Stomach smooth muscle (tissue), 2 donors: ENCODE data around the gene SAMM50.

ENCODE experiments used
- H3K27ac ChIP-seq: one replicate; pipeline ENCODE4 v1.7.0; 2013; ENCODE audit warnings: mild to moderate bottlenecking, low read length, inconsistent platforms
- H3K27me3 ChIP-seq, 2 donors: one replicate each; pipeline ENCODE4 v1.7.0; 2013; ENCODE audit warnings: low read length in 2 of 2; ENCODE audit not compliant: insufficient read depth in 2 of 2, control insufficient read depth in 1 of 2
- H3K36me3 ChIP-seq, 2 donors: one replicate each; pipeline ENCODE4 v1.7.0; 2013; ENCODE audit warnings: low read length in 2 of 2; ENCODE audit not compliant: control insufficient read depth in 2 of 2, insufficient read depth in 2 of 2
- H3K4me1 ChIP-seq: one replicate; pipeline ENCODE4 v1.7.0; 2013; ENCODE audit warnings: low read length; ENCODE audit not compliant: control insufficient read depth, insufficient read depth
- H3K4me3 ChIP-seq, 2 donors: one replicate each; pipeline ENCODE4 v1.7.0; 2013; ENCODE audit warnings: low read length in 2 of 2
- H3K9ac ChIP-seq, 2 donors: one replicate each; pipeline ENCODE4 v1.7.0; 2013; ENCODE audit warnings: low read length in 2 of 2, mild to moderate bottlenecking in 1 of 2
- H3K9me3 ChIP-seq, 2 donors: one replicate each; pipeline ENCODE4 v1.7.0; 2013; ENCODE audit warnings: low read length in 2 of 2; ENCODE audit not compliant: control insufficient read depth in 2 of 2
- donor health status: healthy.
- donor health status: Pancreatic carcinoma.

The SAMM50 gene

DNA sequence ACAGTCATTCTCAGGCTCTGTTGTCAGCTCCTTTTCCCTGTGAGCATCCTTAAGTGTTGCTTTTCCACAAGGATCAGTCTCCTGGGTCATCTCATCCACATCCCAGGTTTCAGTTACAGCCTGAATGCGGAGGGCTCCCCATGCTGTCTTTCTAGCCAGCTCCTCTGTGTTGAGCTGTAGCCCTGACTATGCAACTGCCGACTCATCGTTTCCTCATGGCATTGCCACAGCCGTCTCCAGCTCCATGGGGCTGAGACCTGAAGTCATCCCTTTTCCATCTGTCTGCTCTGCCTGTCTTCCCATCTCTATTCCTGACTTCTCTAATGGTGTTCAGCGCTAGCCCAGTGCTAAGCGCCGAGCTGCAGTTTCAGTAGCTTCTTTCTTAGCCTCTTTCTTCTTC is 11.8 kb downstream of the SAMM50 start:
- H3K27me3 ChIP-seq: no peaks in the 10 kb centered on the region
- H3K4me1 ChIP-seq: no peaks in the 10 kb centered on the region
- H3K27ac ChIP-seq: no peak overlapping the region
- no peak overlapping the region for H3K4me3 ChIP-seq
- no peak overlapping the region for H3K9ac ChIP-seq
- no peaks in the 10 kb centered on the region for H3K9me3 ChIP-seq
- H3K36me3 ChIP-seq: peaks cover 49 to 56% of the 10 kb centered on the region in 2 donors

DNA sequence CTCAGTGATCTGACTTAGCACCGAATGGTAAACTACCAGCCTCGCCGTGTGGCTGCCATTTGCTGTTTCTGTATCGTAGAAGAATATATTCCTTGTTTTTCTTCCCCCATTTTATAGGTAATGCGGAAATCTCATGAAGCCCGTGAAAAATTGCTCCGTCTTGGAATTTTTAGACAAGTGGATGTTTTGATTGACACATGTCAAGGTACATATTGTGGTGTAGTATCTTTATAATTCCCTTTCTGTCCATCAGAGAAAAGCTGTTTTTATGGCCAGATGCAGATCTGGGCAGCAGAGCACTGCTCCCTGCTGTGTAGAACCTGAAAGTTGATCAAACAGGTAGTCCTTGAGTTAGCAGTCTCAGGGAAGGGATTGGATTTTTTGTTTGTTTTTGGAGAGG is 13.4 kb downstream of the SAMM50 start:
- H3K27ac ChIP-seq: no peak overlapping the region
- H3K4me3 ChIP-seq: no peak overlapping the region
- peaks cover 53 to 68% of the 10 kb centered on the region in 2 donors for H3K36me3 ChIP-seq
- no peaks in the 10 kb centered on the region for H3K9me3 ChIP-seq
- no peaks in the 10 kb centered on the region for H3K27me3 ChIP-seq
- H3K4me1 ChIP-seq: no peaks in the 10 kb centered on the region
- no peak overlapping the region for H3K9ac ChIP-seq

DNA sequence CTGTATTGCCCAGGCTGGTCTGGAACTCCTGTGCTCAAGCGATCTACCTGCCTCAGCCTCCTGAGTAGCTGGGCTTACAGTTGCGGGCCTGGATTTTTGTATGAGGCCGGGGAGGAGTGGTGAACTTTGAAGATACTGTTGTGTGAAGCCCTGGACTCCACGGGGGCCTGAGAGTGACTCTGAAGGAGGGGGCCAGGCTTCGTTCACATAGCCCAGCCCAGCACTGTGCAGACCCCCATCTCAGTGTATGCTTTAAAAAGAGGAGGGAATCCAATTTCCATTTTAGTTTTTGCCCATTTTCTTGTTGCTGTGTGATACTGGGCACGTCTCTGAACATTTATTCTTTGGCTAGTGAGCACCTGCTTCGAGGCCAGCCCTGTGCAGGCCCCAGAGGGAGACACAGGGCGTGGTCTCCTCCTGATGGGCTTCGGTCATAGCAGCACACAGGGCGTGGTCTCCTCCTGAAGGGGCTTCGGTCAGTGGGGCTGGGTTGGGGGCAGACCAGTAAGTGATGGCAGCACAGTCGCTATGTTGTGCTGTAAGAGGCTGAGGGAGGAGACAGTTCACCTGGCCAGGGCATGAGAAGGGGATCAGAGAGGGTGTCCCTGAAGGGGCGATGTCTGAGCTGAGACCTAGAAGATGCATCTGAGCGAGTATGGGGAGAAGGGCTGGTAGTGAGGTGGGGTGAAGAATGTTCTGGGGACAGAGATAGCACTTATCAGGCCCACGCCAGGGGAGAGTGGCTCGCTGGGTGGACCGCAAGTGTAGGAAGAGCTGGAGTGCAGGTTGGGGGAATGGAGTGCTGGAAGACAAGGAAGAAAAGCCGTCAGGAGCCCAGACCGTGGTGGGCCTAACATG is 14.0 kb downstream of the SAMM50 start:
- Histone ChIP-seq H3K9me3 (no peaks in the 10 kb centered on the region), H3K27me3 (no peaks in the 10 kb centered on the region), H3K36me3 (peaks cover 52 to 68% of the 10 kb centered on the region in 2 donors), H3K9ac (no peak overlapping the region), H3K27ac (no peak overlapping the region), H3K4me3 (no peak overlapping the region), H3K4me1 (no peaks in the 10 kb centered on the region)

DNA sequence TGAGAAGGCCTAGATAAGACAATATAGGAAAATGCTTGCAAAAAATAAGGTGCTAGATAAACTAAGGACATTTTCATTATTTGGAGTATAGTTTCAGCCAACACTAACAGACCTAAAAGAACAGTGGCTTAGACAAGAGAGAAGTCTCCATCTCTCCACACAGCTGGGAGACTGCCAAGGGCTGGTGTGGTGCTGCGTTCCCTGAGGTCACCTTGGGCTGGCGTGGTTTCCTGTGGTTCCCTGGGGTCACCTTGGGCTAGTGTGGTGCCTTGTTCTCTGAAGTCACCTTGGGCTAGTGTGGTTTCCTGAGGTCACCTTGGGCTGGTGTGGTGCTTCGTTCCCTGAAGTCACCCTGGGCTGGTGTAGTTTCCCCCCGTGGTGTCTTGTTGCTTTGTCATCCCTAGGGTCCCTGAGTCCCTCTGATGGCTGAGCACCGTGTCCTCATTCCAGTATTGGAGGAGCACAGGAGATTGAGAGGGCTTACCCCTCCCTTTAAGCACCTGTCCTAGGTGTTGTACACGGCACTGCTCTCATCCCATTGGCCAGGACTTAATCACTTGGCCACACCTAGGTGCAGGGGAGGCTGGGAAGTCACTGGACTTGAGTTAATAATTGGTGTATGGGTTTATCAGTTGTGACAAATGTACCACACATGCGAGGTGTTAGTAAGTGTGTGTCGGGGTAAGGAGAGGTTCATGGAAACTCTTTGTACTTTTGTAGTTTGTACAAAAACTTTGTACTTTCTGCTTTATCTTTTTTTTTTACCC is 14.9 kb downstream of the SAMM50 start:
- Histone ChIP-seq H3K27me3 (no peaks in the 10 kb centered on the region), H3K4me1 (no peaks in the 10 kb centered on the region), H3K27ac (no peak overlapping the region), H3K36me3 (peaks cover 55 to 68% of the 10 kb centered on the region in 2 donors), H3K9me3 (no peaks in the 10 kb centered on the region), H3K4me3 (no peak overlapping the region), H3K9ac (no peak overlapping the region)

DNA sequence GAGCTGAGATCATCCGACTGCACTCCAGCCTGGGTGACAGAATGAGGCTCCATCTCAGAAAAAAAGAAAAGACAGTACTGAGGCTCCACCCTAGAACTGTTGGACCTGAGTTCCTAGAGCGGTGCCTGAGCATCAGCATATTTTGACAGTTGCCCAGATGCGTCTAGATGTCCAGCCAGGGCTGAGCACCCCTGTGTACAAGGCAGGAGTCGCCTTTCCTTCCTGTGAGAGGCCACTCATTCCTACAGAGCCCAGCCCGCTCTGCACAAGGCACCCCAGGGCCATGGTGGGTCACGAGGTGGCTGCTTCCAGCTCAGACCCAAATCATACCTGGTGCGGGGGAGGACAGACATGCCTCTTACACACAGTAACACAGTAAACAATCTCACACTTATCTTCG is 15.9 kb downstream of the SAMM50 start:
- H3K4me1 ChIP-seq: no peaks in the 10 kb centered on the region
- H3K36me3 ChIP-seq: peaks cover 58 to 73% of the 10 kb centered on the region in 2 donors
- H3K9me3 ChIP-seq: no peaks in the 10 kb centered on the region

DNA sequence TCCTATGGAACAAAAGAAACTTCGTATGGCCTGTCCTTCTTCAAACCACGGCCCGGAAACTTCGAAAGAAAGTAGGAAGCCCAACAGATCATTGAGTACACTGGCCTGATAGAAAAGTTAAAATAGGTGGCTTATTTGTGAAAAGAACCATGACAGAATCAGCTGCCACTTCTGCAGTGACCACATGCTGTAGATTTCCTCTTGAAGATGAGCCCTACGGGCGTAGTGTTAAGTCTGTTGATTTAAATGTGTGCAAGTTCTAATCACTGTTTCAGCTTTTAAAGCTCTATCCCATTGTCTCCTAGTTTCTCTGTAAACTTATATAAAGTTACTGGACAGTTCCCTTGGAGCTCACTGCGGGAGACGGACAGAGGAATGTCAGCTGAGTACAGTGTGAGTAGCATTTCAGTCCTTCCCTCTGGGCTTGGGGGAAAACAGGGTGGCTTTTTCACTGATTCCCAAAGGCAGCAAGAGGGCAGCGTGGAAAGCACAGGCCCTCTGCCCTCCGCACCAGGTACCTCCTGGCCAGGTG is 17.8 kb downstream of the SAMM50 start:
- Histone ChIP-seq H3K9ac (no peak overlapping the region), H3K27ac (no peak overlapping the region), H3K4me3 (no peak overlapping the region), H3K4me1 (no peaks in the 10 kb centered on the region), H3K36me3 (peaks cover 66 to 74% of the 10 kb centered on the region in 2 donors), H3K9me3 (no peaks in the 10 kb centered on the region), H3K27me3 (no peaks in the 10 kb centered on the region)

More for the DNA sequence above, 15.9 kb downstream of the SAMM50 start:
- Histone ChIP-seq H3K27me3 (no peaks in the 10 kb centered on the region), H3K9ac (no peak overlapping the region), H3K4me3 (no peak overlapping the region), H3K27ac (no peak overlapping the region)

DNA sequence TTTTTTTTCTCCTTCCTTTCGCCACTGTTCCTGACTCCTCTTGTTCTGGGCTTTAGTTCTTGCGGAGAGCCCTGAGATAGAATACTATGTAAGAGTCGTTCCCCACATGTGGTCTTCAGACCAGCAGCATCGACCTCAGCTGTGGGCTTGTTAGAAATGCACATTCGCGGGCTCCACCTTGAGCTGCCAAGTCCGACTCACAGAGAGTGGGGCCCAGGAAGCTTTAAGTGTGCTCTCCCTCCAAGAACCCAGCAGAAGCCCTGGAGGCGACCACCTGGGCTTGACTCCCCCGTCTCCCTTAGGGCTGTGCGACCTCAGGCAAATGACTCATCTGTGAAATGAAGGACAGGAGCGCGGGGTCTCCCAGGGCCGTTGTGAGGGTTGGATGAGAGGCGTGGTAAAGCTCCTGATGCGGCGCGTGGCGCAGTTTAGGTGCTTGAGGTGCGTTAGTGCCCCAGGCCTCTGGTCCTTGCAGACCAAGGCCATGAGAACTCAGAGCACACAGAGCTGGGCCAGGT is 18.8 kb downstream of the SAMM50 start:
- H3K36me3 ChIP-seq: peaks cover 66 to 67% of the 10 kb centered on the region in 2 donors
- H3K27ac ChIP-seq: no peak overlapping the region
- H3K27me3 ChIP-seq: no peaks in the 10 kb centered on the region
- H3K9me3 ChIP-seq: no peaks in the 10 kb centered on the region
- H3K9ac ChIP-seq: no peak overlapping the region
- no peak overlapping the region for H3K4me3 ChIP-seq
- H3K4me1 ChIP-seq: no peaks in the 10 kb centered on the region

DNA sequence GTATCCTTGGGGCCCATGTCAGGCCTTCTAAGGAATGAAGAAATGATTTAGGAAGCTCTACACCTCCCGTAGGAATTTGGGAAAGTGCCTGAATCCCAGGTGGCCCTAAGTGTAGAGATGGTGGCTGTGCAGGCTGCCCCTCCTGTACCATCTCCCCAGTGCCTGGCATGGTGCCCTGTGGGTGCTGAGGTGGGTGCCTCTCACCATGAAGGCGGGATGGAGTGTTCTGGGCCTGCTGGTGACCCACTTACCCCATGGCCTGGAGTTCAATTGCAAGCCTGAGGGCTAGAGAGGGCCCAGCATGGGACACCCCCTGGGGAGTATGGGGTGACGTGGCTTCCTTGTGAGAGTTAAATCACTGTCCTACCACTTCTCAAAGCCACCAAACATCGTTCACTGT is 19.8 kb downstream of the SAMM50 start:
- Histone ChIP-seq H3K4me3 (no peak overlapping the region), H3K9ac (no peak overlapping the region), H3K27me3 (no peaks in the 10 kb centered on the region), H3K9me3 (no peaks in the 10 kb centered on the region), H3K27ac (no peak overlapping the region), H3K4me1 (no peaks in the 10 kb centered on the region), H3K36me3 (peaks cover 66 to 70% of the 10 kb centered on the region in 2 donors)

DNA sequence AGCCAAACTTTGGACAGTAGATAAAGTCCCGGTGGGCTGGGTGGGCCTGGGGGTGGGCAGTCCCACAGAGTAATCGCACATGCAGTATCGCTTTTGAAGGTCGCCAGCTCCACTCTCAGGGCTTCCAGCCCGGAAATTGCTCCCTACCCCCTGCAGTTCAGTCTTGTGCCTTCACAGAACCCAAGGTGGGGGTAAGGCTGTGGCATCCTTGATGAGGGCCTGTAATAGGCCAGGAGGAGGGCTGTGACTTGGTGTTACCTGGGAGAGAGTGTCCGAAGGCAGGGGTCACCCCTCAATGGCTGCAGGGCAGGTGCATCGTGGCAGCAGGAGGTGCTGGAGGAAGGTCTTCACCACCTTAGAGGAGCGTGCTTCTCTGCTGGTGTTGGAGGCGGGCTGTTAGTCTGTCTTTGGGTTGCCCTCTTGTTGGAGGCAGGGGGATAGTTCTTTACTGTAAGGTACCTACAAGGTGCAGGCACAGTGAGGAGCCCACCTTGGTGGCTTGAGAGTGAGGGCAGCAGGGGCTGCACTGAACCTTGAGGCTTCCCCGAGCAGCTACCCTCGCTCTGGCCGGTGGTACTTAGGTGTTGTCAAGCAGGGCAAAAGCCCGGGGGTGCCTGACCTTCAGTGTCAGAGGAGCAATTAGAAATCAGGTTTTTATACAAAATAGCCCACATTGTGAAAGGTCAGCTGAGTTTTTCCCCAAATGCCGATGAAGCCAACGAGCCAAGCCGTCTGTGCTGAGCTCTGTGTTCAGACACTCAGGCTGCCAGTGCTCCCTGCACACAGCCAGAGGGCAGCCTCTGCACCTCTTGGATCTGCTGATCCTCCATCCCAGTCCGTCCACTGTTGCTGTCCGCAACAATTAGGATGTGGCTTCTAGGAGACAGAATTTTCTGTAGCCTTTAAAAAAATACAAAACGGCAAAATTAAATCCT is 21.9 kb downstream of the SAMM50 start:
- Histone ChIP-seq H3K27ac (no peak overlapping the region), H3K36me3 (peaks cover 71 to 80% of the 10 kb centered on the region in 2 donors), H3K4me3 (no peak overlapping the region), H3K9ac (no peak overlapping the region), H3K9me3 (no peaks in the 10 kb centered on the region), H3K27me3 (no peaks in the 10 kb centered on the region), H3K4me1 (no peaks in the 10 kb centered on the region)

DNA sequence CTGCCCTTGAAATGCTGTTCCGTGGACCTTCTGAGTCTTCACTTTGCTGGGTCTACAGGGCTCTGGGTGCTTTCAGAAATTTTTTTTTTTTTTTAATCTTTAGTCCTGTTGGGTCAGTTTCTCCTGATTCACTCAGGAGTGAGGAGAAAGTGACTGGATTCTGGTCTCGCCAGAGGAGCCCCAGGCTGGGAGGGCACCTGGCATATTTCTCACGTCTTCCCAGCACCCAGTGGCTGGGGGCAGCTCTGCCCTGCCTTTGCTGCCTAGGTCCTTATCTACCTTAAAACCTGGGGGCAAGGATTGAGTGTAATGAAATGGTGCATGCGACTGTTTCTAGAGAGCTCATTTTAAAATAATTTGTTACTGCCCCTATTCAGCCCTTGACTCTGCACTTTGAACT is 23.3 kb downstream of the SAMM50 start:
- Histone ChIP-seq H3K36me3 (peaks cover 61 to 74% of the 10 kb centered on the region in 2 donors), H3K4me1 (no peaks in the 10 kb centered on the region), H3K4me3 (no peak overlapping the region), H3K27me3 (no peaks in the 10 kb centered on the region), H3K27ac (no peak overlapping the region), H3K9ac (no peak overlapping the region), H3K9me3 (no peaks in the 10 kb centered on the region)
